Astrocyte of the spinal cord (primary cell): ENCODE data around the gene KBTBD2.

Source experiments
- DNase-seq: peaks from one replicate; pipeline ENCODE4 v3.0.0; 2011; ENCODE audit warnings: low read depth, low spot score
- H3K4me3 ChIP-seq: 2 replicates; pipeline ENCODE4 v1.5.1; 2011; ENCODE audit warnings: low read depth, mild to moderate bottlenecking, low read length, moderate library complexity
- CTCF ChIP-seq: IDR thresholded peaks from 2 replicates; pipeline ENCODE4 v1.5.1; 2012; ENCODE audit warnings: low read depth, mild to moderate bottlenecking, low read length, inconsistent platforms
- in situ Hi-C: cut with HindIII; loops from 2 replicates; pipeline ENCODE4 v1.10.0; 2017; ENCODE audit warnings: low sequenced_read_pairs

The KBTBD2 gene

DNA sequence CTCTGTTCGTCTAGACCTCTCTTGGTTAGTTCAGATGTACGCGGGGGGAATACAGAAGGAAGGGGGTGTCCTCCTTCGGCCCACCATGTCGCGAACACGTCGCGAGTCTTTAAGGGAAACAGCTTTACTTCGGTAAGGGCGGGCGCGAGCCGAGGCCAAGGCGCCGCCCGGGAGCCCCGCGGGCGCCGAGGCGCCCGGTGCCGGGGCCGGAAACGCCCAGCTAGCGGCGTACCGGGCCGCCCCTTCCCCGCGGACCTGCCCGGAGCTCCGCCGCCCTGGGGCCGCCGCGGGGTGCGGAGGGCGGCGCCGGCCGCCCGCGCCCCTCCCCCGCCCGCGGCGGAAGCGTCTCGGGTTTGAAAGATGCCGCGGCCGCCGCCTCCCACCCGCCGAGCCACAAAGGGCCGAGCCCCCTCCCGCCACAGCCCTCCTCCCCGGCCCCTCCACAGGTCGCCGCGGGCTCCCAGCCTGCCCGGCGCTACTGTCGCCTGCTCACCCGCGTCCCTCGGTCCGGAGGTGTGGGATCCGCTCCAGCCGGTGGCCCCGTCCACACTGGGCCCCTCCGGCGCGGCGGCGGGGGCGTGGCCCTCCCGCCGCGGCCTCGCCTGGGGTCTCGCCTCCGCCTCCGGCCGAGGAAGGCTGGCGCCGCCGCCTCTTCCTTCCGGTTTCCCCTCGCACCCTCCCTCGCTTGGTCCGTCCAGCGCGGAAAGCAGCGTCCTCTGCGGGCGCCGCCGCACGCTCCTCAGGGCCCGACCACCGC lies at the start of gene KBTBD2:
KBTBD2 (minus strand) TSS at position 718 of the 757 bp plus-strand sequence. CDS start 12,156 bp downstream, outside the sequence.
- DNase-seq: peak; percentile 87
- in situ Hi-C loops: no loop called here
- H3K4me3 ChIP-seq: peak within 1 kb of the TSS; percentile 61
- no peak for TF ChIP-seq CTCF

DNA sequence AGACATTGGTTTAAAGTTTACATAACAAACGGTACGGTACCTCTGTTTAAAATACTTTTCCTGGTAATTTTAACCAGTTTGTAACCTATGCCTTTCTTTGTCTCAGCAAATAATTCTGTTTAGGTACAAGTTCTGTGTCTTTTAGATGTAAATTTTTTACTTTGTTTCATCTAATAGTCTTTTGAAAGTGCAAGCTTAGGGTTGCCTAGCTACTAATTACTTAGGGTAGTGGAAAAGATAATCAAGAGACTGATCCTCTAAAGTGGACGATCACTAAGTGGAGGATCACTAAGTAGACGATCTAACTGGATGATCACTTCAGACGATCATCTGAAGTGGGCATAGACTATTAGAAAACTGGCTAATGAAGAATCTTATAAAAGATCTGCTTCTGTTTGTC lies 49.6 kb upstream of the KBTBD2 start:
- peak overlapping the region; percentile 70 for H3K4me3 ChIP-seq
- peak; percentile 13 for DNase-seq
- in situ Hi-C loops: no loop called here
- TF ChIP-seq CTCF: no peak

DNA sequence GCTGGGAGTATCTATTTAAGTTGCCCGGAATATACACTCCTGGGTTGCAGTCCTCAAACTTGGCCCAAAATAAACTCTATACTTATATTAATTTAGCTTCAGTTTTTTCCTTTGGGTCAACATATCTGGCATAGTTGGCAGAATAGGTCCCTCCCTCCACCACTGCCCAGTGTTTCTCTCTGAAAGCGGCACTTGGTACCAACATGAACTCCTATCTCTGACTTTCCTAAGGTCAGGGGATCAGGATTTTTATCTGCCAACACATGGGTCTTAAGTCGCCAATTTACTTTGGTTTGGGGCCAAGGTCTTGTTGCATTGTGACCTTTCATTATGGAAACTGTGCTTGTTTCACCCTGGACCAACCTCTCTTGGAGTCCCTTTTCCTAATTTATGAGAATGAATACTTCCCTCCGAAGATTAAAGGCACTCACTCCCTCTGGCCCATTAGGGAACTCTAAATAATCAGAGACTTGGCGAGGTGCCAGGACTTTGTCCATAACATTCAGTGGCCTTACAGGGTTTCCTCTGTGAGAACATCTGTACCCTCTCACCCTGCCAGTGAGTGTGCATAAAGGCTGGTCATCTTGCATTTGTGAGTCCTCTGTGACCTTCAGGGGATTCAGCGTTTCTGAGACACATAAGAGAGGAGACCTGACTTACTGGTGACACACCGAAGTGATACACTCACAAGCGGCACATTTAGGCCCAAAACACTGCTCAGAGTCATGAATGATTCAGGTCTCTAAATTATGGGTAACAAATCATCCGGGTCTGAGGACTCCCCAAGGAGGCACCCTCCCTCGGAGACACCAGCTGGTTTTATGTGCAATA lies 46.0 kb upstream of the KBTBD2 start:
- no peak for TF ChIP-seq CTCF
- DNase-seq: peak; percentile 22
- no peak overlapping the region for H3K4me3 ChIP-seq
- in situ Hi-C loops: no loop called here

DNA sequence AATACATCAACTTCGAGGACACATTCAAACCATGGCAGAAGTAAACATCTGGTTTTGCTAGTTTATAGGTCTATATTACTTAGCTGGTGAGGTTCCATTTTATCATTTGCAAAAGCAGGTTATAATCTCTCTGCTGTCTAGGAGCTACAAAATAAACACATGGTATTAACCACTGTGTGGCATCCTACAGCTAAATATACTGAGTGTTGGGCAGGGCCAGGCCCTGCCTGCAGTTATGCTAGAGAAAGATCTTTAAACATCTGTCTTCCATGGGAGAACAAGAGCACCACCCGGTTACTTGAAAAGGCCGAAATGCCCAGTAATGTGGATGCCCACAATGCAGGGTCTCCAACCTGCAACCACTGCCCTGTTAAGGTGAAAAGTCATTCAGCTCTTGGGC lies 45.1 kb upstream of the KBTBD2 start:
- DNase-seq: no peak
- H3K4me3 ChIP-seq: no peak overlapping the region
- in situ Hi-C loops: no loop called here
- no peak for TF ChIP-seq CTCF

DNA sequence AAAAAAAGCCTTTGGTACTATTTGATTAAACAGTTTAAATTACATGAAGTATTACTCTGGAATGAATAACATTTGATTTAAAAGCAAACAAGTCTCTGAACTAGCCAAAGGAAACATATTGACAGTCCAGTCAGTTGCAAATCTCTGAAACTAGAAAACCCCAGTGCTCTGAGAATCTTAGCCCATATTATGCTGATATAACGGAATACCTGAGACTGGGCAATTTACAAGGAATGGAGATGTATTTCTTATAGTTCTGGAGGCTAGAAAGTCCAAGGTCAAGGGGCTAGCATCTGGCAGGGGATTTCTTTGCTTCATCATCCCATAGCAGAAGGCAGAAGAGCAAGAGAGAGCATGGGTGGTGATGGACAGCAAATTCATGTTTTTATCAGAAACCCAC lies 44.0 kb upstream of the KBTBD2 start:
- no peak overlapping the region for H3K4me3 ChIP-seq
- in situ Hi-C loops: no loop called here
- DNase-seq: no peak
- no peak for TF ChIP-seq CTCF

- TF ChIP-seq CTCF: no peak
- no peak overlapping the region for H3K4me3 ChIP-seq
- in situ Hi-C loops: no loop called here
- no peak for DNase-seq
These were observed 38.8 kb upstream of the KBTBD2 start for GRCh38 chr7:32930378-32930777.
